Astrocyte (in vitro differentiated cells and primary cell): ENCODE measurements around the gene ETHE1. TPM values are rescaled to one million over a fixed set of nuclear protein-coding genes. Genes with fewer than 3 reads are reported as not detected.

ENCODE experiments used
- DNase-seq: peaks from one replicate; pipeline ENCODE4 v3.0.0-alpha.2; 2010; ENCODE audit warnings: low read depth
- FAIRE-seq: peaks from 2 replicates; lab custom pipeline; 2011; peaks lifted over from hg19 to GRCh38; lab: Jason Lieb, UNC
- H2AFZ ChIP-seq: 2 replicates; pipeline ENCODE4 v1.6.0; 2012; ENCODE audit warnings: low read depth, low read length, inconsistent platforms
- H3K27ac ChIP-seq: 2 replicates; pipeline ENCODE4 v1.5.1; 2011; ENCODE audit warnings: low read depth, low read length, inconsistent platforms
- H3K27me3 ChIP-seq: 2 replicates; pipeline ENCODE4 v1.6.0; 2011; ENCODE audit warnings: low read length, inconsistent platforms; ENCODE audit not compliant: insufficient read depth
- H3K36me3 ChIP-seq: 2 replicates; pipeline ENCODE4 v1.5.1; 2011; ENCODE audit warnings: low read length, inconsistent platforms; ENCODE audit not compliant: insufficient read depth
- H3K4me1 ChIP-seq: 2 replicates; pipeline ENCODE4 v1.5.1; 2011; ENCODE audit warnings: low read length, inconsistent platforms; ENCODE audit not compliant: insufficient read depth
- H3K4me2 ChIP-seq: 2 replicates; pipeline ENCODE4 v1.6.0; 2012; ENCODE audit warnings: low read length, inconsistent platforms
- H3K4me3 ChIP-seq: 2 replicates; pipeline ENCODE4 v1.5.1; 2011; ENCODE audit warnings: low read depth, mild to moderate bottlenecking, low read length, inconsistent platforms; ENCODE audit not compliant: insufficient read depth
- H3K79me2 ChIP-seq: 2 replicates; pipeline ENCODE4 v1.6.0; 2012; ENCODE audit warnings: mild to moderate bottlenecking, low read length, inconsistent platforms; ENCODE audit not compliant: insufficient read depth
- H3K9ac ChIP-seq: 2 replicates; pipeline ENCODE4 v1.6.0; 2012; ENCODE audit warnings: mild to moderate bottlenecking, low read length, inconsistent platforms
- H3K9me3 ChIP-seq: 2 replicates; pipeline ENCODE4 v1.5.1; 2012; ENCODE audit warnings: low read depth, mild to moderate bottlenecking, low read length, inconsistent platforms; ENCODE audit not compliant: insufficient read depth
- H4K20me1 ChIP-seq: 2 replicates; pipeline ENCODE4 v1.6.0; 2012; ENCODE audit warnings: low read length, inconsistent platforms; ENCODE audit not compliant: insufficient read depth
- H3K27ac Mint-ChIP-seq: one replicate; pipeline ENCODE4 v1.8.0; 2021; ENCODE audit warnings: mild to moderate bottlenecking, mixed read lengths; ENCODE audit not compliant: unreplicated experiment
- H3K27me3 Mint-ChIP-seq: one replicate; pipeline ENCODE4 v1.8.0; 2021; ENCODE audit warnings: low read depth, mixed read lengths; ENCODE audit not compliant: unreplicated experiment
- H3K36me3 Mint-ChIP-seq: one replicate; pipeline ENCODE4 v1.8.0; 2021; ENCODE audit warnings: low read depth, mixed read lengths; ENCODE audit not compliant: unreplicated experiment
- H3K4me1 Mint-ChIP-seq: one replicate; pipeline ENCODE4 v1.8.0; 2021; ENCODE audit warnings: low read depth, mixed read lengths; ENCODE audit not compliant: unreplicated experiment
- H3K4me3 Mint-ChIP-seq: one replicate; pipeline ENCODE4 v1.8.0; 2021; ENCODE audit warnings: mild to moderate bottlenecking, moderate library complexity, mixed read lengths; ENCODE audit not compliant: unreplicated experiment
- H3K9me3 Mint-ChIP-seq: one replicate; pipeline ENCODE4 v1.8.0; 2021; ENCODE audit warnings: mild to moderate bottlenecking, mixed read lengths; ENCODE audit not compliant: unreplicated experiment
- EZH2 ChIP-seq: IDR thresholded peaks from 2 replicates; pipeline ENCODE4 v1.6.1; 2012; ENCODE audit warnings: mild to moderate bottlenecking, low read length, inconsistent platforms; ENCODE audit not compliant: insufficient read depth
- total RNA-seq: library from RNA; stranded (reverse); gene quantifications from 2 replicates; pipeline ENCODE4 v1.2.1, GENCODE V29; 2021
- TF ChIP-seq, protein P1 (sequence below): IDR thresholded peaks from 2 replicates; pipeline ENCODE4 v1.5.1; 2011; ENCODE audit warnings: low read depth, mild to moderate bottlenecking, inconsistent platforms, low read length, moderate library complexity; ENCODE audit not compliant: insufficient read depth

ETHE1 gene
- total RNA-seq, 1 donor from 2014 or later: 50.7 TPM

DNA sequence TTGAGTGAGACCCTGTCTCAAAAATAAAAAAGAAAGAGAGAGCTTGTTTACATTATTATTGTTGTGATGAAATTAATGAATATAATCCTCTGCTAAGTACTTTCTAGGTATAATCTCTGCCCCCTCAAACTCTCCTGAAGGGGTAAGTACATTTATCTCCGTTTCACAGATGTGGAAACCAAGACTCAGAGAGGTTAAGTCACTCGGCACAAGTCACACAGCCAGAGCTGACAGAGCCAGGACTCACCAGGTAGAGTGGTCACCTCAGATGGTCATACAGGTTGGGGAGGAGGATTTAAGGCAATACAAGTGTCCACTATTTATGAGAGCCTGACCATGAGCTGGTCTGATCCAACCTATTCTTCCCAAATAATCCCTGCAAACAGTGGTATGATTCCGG is 46.4 kb downstream of the ETHE1 start:
- peaks cover 20% of the 10 kb centered on the region for H3K36me3 Mint-ChIP-seq
- no peak overlapping the region for H3K27ac Mint-ChIP-seq
- Histone ChIP-seq H3K9ac (no peak overlapping the region), H2AFZ (no peak overlapping the region), H3K27me3 (no peaks in the 10 kb centered on the region), H3K79me2 (no peaks in the 10 kb centered on the region), H3K4me1 (peaks cover under 1% of the 10 kb centered on the region), H3K27ac (no peak overlapping the region), H3K4me3 (no peak overlapping the region), H3K9me3 (no peaks in the 10 kb centered on the region), H4K20me1 (no peaks in the 10 kb centered on the region), H3K4me2 (no peak overlapping the region), H3K36me3 (no peaks in the 10 kb centered on the region)
- no peaks in the 10 kb centered on the region for H3K27me3 Mint-ChIP-seq
- DNase-seq: no peak
- no peak overlapping the region for H3K4me3 Mint-ChIP-seq
- no peak for TF ChIP-seq EZH2
- TF ChIP-seq, protein P1, sequence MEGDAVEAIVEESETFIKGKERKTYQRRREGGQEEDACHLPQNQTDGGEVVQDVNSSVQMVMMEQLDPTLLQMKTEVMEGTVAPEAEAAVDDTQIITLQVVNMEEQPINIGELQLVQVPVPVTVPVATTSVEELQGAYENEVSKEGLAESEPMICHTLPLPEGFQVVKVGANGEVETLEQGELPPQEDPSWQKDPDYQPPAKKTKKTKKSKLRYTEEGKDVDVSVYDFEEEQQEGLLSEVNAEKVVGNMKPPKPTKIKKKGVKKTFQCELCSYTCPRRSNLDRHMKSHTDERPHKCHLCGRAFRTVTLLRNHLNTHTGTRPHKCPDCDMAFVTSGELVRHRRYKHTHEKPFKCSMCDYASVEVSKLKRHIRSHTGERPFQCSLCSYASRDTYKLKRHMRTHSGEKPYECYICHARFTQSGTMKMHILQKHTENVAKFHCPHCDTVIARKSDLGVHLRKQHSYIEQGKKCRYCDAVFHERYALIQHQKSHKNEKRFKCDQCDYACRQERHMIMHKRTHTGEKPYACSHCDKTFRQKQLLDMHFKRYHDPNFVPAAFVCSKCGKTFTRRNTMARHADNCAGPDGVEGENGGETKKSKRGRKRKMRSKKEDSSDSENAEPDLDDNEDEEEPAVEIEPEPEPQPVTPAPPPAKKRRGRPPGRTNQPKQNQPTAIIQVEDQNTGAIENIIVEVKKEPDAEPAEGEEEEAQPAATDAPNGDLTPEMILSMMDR: no peak
- FAIRE-seq: no peak
- no peaks in the 10 kb centered on the region for H3K9me3 Mint-ChIP-seq
- H3K4me1 Mint-ChIP-seq: no peaks in the 10 kb centered on the region

DNA sequence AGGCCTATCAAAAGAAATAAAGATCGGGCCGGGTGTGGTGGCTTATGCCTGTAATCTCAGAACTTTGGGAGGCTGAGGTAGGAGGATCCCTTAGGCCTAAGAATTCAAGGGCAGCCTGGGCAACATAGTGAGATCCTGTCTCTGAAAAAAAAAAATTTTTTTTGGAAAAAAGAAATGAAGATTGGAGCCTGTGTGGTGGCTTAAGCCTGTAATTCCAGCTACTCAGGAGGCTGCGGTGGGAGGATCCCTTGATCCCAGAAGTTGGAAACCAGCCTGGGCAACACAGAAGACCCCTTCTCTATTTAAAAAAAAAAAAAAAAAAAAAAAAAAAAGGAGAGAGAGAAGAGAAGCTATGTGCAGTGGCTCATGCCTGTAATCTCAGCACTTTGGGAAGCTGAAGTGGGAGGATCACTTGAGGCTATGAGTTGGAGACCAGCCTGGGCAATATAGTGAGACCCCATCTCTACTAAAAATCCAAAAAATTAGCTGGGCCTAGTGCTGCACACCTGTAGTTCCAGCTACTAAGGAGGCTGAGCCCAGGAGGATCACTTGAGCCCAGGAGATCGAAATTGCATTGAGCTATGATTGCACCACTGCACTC is 46.9 kb downstream of the ETHE1 start:
- Histone ChIP-seq H3K36me3 (no peaks in the 10 kb centered on the region), H3K4me3 (no peak overlapping the region), H3K4me1 (peaks cover 3% of the 10 kb centered on the region), H3K27ac (no peak overlapping the region), H3K79me2 (no peaks in the 10 kb centered on the region), H3K27me3 (no peaks in the 10 kb centered on the region), H3K4me2 (no peak overlapping the region), H3K9me3 (no peaks in the 10 kb centered on the region), H4K20me1 (no peaks in the 10 kb centered on the region), H3K9ac (no peak overlapping the region), H2AFZ (no peak overlapping the region)
- Mint-ChIP-seq H3K4me3 (no peak overlapping the region), H3K27me3 (no peaks in the 10 kb centered on the region), H3K36me3 (peaks cover 20% of the 10 kb centered on the region), H3K27ac (no peak overlapping the region), H3K9me3 (peaks cover 2% of the 10 kb centered on the region), H3K4me1 (no peaks in the 10 kb centered on the region)
- FAIRE-seq (no peak), DNase-seq (no peak)
- no peak for TF ChIP-seq EZH2
- TF ChIP-seq, protein P1: no peak

DNA sequence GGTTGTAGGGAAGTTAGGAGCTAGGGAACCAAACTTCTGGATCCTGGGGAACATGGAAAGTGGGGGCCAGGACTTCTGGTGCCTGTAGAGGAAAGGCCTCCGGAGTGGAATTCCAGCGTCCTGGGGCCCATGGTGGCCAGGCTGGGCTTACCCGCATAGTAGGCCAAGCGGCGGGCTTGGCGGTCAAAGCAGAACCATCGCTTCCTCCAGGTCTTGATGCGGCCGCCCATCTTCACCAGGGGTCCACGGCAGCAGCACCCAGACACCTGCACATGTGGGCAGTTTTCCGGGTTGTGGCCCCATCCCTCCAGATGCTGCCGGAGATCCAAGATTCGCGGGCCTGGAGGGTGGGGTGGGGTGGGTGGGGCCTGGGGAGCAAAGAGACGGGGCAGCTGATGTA is 47.8 kb downstream of the ETHE1 start:
- H3K9me3 Mint-ChIP-seq: peaks cover 2% of the 10 kb centered on the region
- H3K27me3 Mint-ChIP-seq: no peaks in the 10 kb centered on the region
- H3K4me1 Mint-ChIP-seq: no peaks in the 10 kb centered on the region
- Histone ChIP-seq H3K27me3 (no peaks in the 10 kb centered on the region), H3K4me2 (no peak overlapping the region), H3K9me3 (no peaks in the 10 kb centered on the region), H3K27ac (no peak overlapping the region), H2AFZ (no peak overlapping the region), H3K4me1 (peaks cover 7% of the 10 kb centered on the region), H3K4me3 (no peak overlapping the region), H3K9ac (no peak overlapping the region), H3K36me3 (no peaks in the 10 kb centered on the region), H3K79me2 (no peaks in the 10 kb centered on the region), H4K20me1 (no peaks in the 10 kb centered on the region)
- DNase-seq (no peak), FAIRE-seq (no peak)
- TF ChIP-seq, protein P1: no peak
- no peak for TF ChIP-seq EZH2
- H3K36me3 Mint-ChIP-seq: peaks cover 20% of the 10 kb centered on the region
- H3K4me3 Mint-ChIP-seq: no peak overlapping the region
- no peak overlapping the region for H3K27ac Mint-ChIP-seq
